GM19099 (cell line): ENCODE measurements around the gene SEMA5B.

Experiments used
- POLR2A ChIP-seq: IDR thresholded peaks from 3 replicates; pipeline ENCODE4 v1.6.1; 2011; ENCODE audit warnings: low read depth; ENCODE audit not compliant: insufficient read length; ENCODE audit errors: extremely low read depth

Gene SEMA5B, protein sequence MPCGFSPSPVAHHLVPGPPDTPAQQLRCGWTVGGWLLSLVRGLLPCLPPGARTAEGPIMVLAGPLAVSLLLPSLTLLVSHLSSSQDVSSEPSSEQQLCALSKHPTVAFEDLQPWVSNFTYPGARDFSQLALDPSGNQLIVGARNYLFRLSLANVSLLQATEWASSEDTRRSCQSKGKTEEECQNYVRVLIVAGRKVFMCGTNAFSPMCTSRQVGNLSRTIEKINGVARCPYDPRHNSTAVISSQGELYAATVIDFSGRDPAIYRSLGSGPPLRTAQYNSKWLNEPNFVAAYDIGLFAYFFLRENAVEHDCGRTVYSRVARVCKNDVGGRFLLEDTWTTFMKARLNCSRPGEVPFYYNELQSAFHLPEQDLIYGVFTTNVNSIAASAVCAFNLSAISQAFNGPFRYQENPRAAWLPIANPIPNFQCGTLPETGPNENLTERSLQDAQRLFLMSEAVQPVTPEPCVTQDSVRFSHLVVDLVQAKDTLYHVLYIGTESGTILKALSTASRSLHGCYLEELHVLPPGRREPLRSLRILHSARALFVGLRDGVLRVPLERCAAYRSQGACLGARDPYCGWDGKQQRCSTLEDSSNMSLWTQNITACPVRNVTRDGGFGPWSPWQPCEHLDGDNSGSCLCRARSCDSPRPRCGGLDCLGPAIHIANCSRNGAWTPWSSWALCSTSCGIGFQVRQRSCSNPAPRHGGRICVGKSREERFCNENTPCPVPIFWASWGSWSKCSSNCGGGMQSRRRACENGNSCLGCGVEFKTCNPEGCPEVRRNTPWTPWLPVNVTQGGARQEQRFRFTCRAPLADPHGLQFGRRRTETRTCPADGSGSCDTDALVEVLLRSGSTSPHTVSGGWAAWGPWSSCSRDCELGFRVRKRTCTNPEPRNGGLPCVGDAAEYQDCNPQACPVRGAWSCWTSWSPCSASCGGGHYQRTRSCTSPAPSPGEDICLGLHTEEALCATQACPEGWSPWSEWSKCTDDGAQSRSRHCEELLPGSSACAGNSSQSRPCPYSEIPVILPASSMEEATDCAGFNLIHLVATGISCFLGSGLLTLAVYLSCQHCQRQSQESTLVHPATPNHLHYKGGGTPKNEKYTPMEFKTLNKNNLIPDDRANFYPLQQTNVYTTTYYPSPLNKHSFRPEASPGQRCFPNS

GRCh38 chr3:123027292-123028232 is at the start of gene SEMA5B:
Gene SEMA5B, minus strand, starts transcription at chr3:123027763. Its CDS starts 66,500 bp downstream, at chr3:122961263.
- TF ChIP-seq POLR2A, result no peak

DNA sequence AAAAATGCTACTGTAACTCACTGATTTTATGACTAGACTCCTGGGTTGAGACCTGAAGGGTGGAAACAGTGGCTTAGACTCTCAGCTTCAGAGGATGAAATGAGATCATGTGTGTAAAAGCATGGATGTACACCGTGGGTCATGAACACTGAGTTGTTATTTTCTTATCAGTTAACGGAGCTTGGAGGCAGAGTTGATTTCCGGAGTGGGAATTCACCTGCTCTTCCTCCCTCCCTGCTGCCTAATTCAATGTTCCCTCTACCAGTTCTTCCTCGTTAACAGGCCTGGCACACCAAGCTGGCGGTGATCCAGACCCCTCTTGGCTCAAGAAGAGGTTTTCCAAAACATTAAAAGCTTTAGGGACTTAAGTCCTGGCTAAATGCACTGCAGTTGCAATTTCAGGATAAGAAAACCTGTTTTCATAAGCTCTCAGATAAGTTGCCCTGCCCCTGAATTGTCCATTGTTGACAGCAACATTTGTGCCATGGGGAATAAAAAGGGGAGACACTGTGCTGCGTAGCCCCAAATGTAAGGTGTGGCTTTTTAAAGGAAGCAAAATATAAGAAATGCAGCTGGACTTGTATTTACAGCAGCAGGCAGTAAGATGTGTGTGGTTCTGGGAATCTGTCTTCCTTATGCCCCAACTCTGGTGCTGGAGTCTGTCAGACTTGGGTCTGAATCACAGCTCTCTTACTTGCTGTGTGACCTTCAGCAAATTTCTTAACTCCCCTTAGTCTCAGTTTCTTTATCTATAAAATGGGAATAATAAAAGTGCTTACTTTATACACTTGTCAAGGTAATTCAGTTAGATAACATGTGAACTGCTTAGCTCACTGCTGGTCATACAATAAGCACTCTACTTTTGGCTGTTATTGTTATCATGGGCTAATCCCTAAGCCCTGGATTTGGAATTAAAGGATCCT is 49.2 kb upstream of the SEMA5B start:
- TF ChIP-seq POLR2A, result no peak

GRCh38 chr3:123076112-123076495 is 48.5 kb upstream of the SEMA5B start:
- no peak for TF ChIP-seq POLR2A

- TF ChIP-seq POLR2A, result no peak
These were observed 47.8 kb upstream of the SEMA5B start for GRCh38 chr3:123075359-123075758.

GRCh38 chr3:123072564-123072963 is 45.0 kb upstream of the SEMA5B start:
- no peak for TF ChIP-seq POLR2A

- no peak for TF ChIP-seq POLR2A
These were observed 44.6 kb upstream of the SEMA5B start for GRCh38 chr3:123072152-123072551.

DNA sequence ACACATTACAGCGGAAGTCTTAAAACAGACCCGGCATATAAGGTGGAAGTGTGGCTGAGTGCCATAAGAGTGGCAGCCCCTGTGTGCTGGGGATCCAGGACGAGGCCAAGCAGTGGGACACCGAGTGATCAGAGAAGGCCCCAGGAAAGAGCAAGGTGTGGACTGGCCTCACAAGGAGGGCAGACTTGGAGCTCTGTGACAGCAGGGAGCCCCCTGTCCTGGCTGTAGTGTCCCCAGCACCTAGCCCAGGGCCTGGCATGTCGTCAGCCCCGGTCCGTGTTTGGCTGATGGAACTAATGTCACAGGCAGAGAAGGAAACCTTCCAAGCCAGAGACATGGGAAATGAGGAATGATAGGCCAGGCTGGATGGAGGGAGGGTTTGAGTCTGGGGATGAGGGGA is 44.0 kb upstream of the SEMA5B start:
- no peak for TF ChIP-seq POLR2A

- no peak for TF ChIP-seq POLR2A
These were observed 43.6 kb upstream of the SEMA5B start for GRCh38 chr3:123071146-123071545.

- no peak for TF ChIP-seq POLR2A
These were observed 42.9 kb upstream of the SEMA5B start for GRCh38 chr3:123070510-123070909.

- no peak for TF ChIP-seq POLR2A
These were observed 41.2 kb upstream of the SEMA5B start for GRCh38 chr3:123068601-123069381.

GRCh38 chr3:123067689-123068600 is 40.4 kb upstream of the SEMA5B start:
- TF ChIP-seq POLR2A, result no peak
